Stimulated activated CD8-positive, alpha-beta memory T cell treated with anti-CD3 and anti-CD28 coated beads, Interleukin-12 subunit alpha, Interleukin-12 subunit beta, amount 100 ng/mL, for 24 hours (primary cell): ENCODE measurements around the gene SLC35D2.
"Not testable (repeated sequence)": the region's sequence is repeated elsewhere in the genome, so short reads cannot be mapped to it uniquely, and the experiment has no call there.

Experiments
- DNase-seq: peaks from one replicate; pipeline ENCODE4 v3.0.0-alpha.2; 2020; ENCODE audit errors: extremely low read depth

Gene SLC35D2

GRCh38 chr9:96360976-96361375 lies 22.5 kb downstream of the SLC35D2 start:
- no peak for DNase-seq

- DNase-seq = not testable (repeated sequence)
These were observed 23.0 kb downstream of the SLC35D2 start for GRCh38 chr9:96360523-96360922.

DNA sequence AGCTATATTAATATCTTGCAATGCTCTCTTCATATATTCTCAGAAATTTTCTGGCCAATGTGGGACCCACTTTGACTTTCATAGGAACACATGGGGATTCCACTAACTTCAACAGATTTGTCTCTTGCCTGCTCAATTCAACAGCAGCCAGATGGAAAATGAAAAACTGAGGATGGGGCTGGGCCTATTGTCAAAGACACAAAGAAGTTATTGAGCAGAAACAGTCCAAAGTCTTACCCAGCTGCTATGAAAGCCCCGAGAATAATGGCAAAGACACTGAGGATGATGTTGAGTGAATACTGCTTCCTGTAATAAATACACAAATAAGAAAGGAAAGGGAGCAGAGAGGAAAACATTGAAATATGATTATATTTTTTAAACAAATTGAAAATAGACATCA lies 32.6 kb downstream of the SLC35D2 start:
- no peak for DNase-seq

- no peak for DNase-seq
These were observed 35.2 kb downstream of the SLC35D2 start for GRCh38 chr9:96348261-96348660.

DNA sequence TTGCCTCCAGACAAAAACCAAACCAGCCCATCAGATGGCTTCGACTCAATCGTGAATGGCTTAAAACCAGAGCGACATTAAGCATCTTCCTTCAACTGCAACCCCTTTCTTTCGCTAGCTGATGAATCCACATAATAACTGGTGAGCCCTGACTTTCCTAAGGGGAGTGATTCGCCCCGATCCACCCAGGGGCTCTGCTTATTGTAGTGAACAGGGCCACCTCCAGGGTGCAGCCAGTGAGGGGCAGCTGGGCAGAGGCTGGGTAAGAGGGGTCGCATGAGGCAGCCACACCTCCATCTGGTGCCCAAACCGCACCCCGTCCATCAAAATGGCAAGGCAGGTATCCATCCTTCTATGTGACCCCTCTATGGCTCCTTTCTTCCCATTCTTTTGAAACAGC lies 38.0 kb downstream of the SLC35D2 start:
- DNase-seq = no peak

DNA sequence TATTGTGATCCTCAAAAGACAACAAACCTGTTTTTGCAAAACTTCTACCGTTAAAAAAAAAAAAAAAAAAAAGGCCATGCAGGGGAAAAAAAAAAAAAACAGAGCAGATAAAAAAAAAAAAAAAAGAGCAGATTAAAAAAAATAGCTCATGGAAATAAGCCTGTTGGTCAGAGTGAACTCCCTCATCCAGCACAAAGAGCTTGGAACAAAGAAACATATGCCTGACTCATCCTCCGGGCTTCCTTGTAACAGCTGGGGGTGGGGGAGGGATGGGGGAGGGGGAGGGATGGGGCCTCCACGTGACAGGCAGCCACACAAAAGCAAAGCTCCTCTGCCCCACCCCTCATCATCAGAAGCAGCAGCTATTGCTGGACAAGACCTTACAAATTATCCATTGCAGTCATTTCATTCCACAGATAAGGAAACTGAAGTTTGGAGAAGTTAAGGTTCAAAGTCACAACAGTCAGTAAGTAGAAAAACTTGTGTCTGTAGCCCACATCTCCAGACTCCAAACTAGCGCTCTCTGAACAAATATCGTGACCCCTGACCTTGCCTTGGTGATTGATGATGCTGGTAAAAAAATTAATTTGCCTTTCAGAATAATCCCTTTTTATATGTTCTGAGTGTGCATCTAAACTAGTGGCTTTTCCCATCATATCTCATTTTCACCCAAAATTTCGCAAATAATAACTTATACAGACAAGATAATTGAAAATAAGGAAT lies 38.9 kb downstream of the SLC35D2 start:
- no peak for DNase-seq

DNA sequence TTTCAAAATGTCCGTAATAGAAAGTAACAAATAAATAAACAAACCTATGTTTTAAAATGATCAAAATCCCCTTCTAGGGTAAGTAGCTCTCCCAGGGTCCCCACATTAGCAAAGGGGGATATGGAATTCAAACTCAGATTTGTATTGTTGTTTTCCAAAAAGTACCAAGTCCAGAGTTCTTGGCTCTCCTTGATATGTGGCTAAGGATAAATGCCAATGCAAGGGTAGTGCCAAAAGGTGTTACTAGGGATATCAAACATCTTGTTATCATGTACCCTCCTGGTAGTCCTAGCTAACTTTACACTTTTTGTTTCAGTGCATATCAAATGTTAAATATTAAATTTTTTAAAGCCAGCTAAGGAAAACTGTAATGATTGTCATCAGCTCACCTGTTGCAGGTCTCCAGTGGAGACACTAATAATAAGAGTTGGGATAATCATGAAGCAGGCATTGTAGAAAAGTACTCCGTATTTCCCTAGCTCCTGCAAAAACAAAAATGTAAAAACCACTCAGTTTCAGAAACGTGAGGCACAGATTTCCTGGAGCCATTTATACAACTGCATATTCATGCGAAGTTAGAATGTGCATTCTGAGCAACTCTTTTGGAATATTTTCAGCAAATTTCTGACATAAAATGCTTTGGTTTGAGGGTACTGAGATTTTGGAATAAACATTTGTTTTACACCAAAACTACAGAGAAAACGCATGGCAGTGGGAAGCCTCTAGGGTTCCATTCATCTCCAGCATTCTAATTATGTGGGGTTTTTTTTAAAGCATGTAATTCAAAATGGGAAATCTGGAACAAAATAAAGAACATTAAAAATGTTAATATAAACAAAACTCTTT lies 39.8 kb downstream of the SLC35D2 start:
- DNase-seq = no peak

GRCh38 chr9:96342571-96343245 lies 40.8 kb downstream of the SLC35D2 start:
- DNase-seq = no peak

DNA sequence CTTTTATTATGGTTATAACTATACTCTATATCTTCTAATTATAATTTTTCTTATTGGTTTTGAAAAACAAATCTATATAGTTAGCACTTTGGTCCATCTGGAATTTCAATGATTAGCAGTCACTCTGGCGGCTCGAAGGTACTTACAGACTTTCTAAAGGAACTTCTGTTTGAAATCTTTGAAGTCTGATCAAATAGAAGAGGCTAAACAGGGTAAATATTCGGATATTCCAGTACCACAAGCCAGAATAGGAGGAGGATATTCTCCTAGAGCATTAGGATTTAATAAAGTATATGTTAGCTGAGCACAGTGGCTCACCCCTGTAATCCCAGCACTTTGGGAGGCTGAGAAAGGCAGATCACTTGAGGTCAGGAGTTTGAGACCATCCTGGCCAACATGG lies 42.8 kb downstream of the SLC35D2 start:
- no peak for DNase-seq

- DNase-seq = no peak
These were observed 45.2 kb downstream of the SLC35D2 start for GRCh38 chr9:96338299-96338698.

GRCh38 chr9:96333958-96334357 lies 49.6 kb downstream of the SLC35D2 start:
- no peak for DNase-seq

DNA sequence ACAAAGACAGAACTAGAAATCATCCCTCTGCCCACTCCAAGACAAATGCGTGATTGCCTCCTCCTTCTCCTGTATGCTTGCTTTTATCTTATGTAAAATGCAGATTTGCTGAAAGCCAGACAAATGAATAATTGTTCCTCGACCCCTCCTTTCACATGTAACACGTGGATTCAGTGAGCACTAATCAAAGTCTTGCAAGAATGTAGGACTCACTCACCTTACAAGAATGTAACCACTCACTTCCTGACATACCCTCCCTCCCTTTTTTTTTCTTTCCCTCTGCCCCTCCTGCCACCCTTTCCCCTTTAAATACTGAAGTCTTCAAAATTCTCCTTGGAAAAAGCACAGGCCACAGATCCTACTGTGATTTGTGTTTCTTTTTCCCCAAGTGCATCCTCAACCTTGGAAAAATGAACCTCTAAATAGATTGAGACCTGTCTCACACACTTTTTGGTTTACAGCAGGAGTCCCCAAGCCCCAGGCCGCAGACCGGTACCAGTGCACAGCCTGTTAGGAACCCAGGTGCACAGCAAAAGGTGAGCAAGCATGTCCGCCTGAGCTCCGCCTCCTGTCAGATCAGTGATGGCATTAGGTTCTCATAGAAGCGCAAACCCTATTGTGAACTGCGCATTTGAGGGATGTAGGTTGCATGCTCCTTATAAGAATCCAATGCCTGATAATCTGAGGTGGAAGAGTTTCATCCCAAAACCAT lies 52.1 kb downstream of the SLC35D2 start:
- DNase-seq = no peak

DNA sequence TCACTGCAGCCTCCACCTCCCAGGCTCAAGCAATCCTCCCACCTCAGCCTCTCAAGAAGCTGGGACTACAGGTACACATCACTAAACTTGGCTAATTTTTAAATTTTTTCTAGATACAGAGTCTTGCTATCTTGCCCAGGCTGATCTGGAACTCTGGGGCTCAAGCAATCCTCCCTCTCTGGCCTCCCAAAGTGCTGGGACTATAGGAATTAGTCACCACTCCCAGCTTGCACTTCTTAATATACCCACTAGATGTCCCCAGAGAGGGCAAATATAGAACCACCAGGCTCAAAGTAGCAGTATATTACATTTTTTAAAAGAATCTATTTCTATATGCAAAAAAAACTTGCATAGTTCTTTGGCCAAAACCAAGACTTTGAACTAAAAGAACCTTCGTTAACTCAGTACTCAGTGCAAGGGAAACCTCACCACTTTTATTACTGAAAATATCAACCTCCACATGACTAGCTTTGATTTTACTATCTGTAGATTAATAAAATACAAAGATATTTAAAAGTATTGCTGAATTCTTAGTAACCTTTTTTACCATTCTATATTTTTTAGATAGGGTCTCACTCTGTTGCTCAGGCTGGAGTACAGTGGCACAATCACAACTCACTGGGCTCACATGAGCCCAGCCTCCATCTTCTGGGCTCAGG lies 55.7 kb downstream of the SLC35D2 start:
- DNase-seq = no peak

GRCh38 chr9:96323169-96323568 lies 60.3 kb downstream of the SLC35D2 start:
- no peak for DNase-seq

- DNase-seq = not testable (repeated sequence)
These were observed 60.8 kb downstream of the SLC35D2 start for GRCh38 chr9:96322736-96323135.

- DNase-seq = not testable (repeated sequence)
These were observed 61.3 kb downstream of the SLC35D2 start for GRCh38 chr9:96322210-96322609.

- DNase-seq = no peak
These were observed 62.0 kb downstream of the SLC35D2 start for GRCh38 chr9:96321515-96321914.

- DNase-seq = no peak
These were observed 62.7 kb downstream of the SLC35D2 start for GRCh38 chr9:96320749-96321280.

DNA sequence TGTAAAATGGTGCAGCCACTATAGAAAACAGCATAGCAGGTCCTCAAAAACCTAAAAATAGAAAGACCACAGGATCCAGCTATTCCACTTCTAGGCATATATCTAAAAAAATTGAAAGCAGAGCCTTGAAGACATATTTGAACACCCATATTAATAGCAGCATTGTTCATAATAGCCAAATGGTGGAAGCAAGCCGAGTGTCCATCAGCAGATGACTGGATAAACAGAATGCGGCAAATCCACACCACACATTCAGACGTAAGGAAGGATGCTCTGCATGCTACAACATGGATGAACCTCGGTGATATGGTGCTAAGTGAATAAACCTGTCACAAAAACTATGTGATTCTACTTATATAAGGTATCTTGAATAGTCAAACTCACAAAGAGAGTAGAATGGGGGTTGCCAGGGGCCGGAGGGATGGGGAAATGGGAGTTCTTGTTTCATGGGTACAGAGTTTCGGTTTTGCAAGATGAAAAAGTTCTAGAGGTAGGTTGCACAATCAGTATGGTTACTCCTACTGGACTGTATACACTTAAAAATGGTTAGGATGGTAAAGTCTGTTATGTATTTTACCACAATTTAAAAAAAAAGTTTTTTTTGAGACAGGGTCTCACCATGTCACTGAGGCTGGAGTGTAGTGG lies 64.5 kb downstream of the SLC35D2 start:
- no peak for DNase-seq

- no peak for DNase-seq
These were observed 66.1 kb downstream of the SLC35D2 start for GRCh38 chr9:96317335-96317980.
